GM18505 (cell line): ENCODE results near the gene ANKRD10.

ENCODE experiments used
- ATAC-seq: cut with Tn5 transposase; IDR thresholded peaks from one replicate; pipeline ENCODE4 v1.9.1; 2021; ENCODE audit not compliant: unreplicated experiment
- POLR2A ChIP-seq: IDR thresholded peaks from 4 replicates; pipeline ENCODE4 v1.6.1; 2011; ENCODE audit warnings: borderline replicate concordance; ENCODE audit not compliant: insufficient read depth, insufficient read length; ENCODE audit errors: extremely low read depth

Gene ANKRD10

GRCh38 chr13:110890279-110891165 is 24.3 kb downstream of the ANKRD10 start:
- TF ChIP-seq POLR2A, result no peak
- ATAC-seq, result no peak

GRCh38 chr13:110888390-110888789 is 26.5 kb downstream of the ANKRD10 start:
- no peak for TF ChIP-seq POLR2A
- ATAC-seq, result no peak

GRCh38 chr13:110887597-110888333 is 27.1 kb downstream of the ANKRD10 start:
- ATAC-seq, result no peak
- TF ChIP-seq POLR2A, result no peak

GRCh38 chr13:110886870-110887596 is 27.8 kb downstream of the ANKRD10 start:
- no peak for TF ChIP-seq POLR2A

GRCh38 chr13:110885966-110886869 is 28.7 kb downstream of the ANKRD10 start:
- ATAC-seq, result no peak
- TF ChIP-seq POLR2A, result no peak

More at GRCh38 chr13:110886870-110887596, 27.8 kb downstream of the ANKRD10 start:
- no peak for ATAC-seq

GRCh38 chr13:110885516-110885915 is 29.4 kb downstream of the ANKRD10 start:
- ATAC-seq, result no peak
- no peak for TF ChIP-seq POLR2A

- ATAC-seq, result no peak
- TF ChIP-seq POLR2A, result no peak
Observed at GRCh38 chr13:110884517-110884916, 30.4 kb downstream of the ANKRD10 start.

- ATAC-seq, result no peak
- no peak for TF ChIP-seq POLR2A
Observed at GRCh38 chr13:110883542-110883941, 31.3 kb downstream of the ANKRD10 start.

GRCh38 chr13:110882972-110883371 is 31.9 kb downstream of the ANKRD10 start:
- ATAC-seq, result no peak
- no peak for TF ChIP-seq POLR2A

GRCh38 chr13:110881839-110882627 is 32.8 kb downstream of the ANKRD10 start:
- ATAC-seq, result no peak
- no peak for TF ChIP-seq POLR2A

- ATAC-seq, result no peak
- no peak for TF ChIP-seq POLR2A
Observed at GRCh38 chr13:110880627-110881026, 34.2 kb downstream of the ANKRD10 start.

GRCh38 chr13:110879482-110879881 is 35.4 kb downstream of the ANKRD10 start:
- no peak for TF ChIP-seq POLR2A
- no peak for ATAC-seq
